GM19463 (cell line): ENCODE data around the gene DUSP14.
"Not testable (repeated sequence)": the region's sequence is repeated elsewhere in the genome, so short reads cannot be mapped to it uniquely, and the experiment has no call there.

Source experiments
- ATAC-seq: cut with Tn5 transposase; IDR thresholded peaks from one replicate; pipeline ENCODE4 v1.9.1; 2021; ENCODE audit warnings: mild to moderate bottlenecking, moderate library complexity; ENCODE audit not compliant: unreplicated experiment

Gene DUSP14

GRCh38 chr17:37483311-37484039 lies 6.2 kb upstream of the DUSP14 start:
- no peak for ATAC-seq

- ATAC-seq = no peak
Measured at GRCh38 chr17:37485938-37486570, 3.6 kb upstream of the DUSP14 start.

DNA sequence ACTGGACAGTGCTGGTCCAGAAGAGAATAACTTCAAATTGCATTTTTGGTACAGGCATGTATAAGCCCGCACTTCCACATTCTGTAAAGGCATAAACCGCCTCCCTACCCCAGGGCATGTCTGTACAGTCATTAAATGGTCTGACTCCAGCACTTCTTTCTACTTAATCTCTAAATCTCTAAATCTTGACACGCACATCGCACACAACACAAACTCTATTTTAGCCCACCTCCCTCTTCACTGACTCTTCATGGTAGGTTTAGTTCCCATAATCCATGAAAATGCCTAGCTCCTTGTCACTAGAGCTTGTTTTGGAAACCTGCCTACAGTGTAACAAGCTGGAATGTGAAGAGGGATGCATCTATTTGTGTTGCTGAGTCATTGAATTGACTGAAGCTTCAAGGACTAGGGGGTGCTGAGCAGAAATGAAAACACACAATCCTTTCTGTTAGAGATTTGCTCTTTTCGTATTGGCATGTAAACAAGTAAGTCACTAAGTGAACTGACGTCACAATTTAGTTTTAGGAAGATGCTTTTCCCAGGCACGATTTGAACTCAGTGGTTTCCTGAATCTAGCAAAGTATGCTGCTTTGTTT lies 1.6 kb upstream of the DUSP14 start:
- no peak for ATAC-seq

DNA sequence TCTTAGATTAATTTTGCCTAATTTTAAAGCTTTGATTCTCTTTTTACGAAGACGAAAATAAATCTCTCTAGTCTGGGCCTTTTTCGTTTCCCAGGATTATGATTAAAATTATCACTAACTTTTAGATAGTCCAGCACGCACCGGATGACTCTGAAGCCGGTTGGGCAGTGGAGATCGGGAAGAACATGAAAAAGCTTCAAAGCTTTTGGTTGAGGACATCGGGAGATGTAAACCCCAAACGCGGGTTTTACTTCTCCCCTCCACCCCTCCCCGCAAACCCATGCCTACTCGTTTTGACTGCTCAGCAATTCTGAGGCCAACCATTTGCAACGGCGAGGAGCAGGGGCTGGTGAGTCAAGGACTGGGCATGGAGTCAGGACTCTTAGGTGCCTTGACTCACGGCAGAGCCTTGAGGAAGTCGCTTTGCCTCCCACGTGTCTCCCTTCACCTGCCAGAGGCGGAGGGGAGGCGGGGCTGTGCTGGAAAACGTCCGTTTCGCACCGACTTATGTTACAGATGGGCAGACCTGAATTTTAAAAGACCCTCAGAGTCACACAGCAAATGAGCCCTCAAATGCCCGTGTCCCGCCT lies 989 bp upstream of the DUSP14 start:
- ATAC-seq = no peak

DNA sequence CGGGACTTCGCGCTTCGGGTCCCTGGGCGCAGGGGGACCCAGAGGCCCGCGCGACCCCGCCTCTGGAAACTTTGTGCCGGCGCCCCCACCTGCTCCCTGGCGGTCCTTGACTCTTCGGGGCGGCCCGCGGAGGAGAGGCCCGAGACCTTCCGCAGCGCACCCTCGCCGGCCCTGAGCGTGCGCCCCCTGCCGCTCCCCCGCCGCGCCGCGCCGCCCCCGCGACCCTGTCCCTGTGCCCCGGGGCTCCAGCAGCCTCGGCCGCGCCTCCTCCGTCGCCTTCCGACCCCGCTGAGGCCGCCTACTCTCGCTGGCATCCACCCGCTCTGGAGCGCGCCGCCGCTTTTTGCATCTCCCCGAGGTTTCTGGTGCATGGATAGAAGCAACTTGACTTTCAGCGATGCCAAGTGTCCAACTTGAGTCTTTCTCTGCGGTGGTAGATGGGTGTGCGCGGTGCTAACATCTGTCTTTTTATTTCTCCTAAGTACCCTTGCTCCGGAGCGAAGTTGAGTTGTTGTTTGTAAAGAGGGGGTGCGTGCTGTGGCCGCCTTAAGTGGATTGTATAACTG lies 414 bp downstream of the DUSP14 start:
- peak; percentile 56 for ATAC-seq

- ATAC-seq = no peak
Measured at GRCh38 chr17:37490638-37491614, 1.2 kb downstream of the DUSP14 start.

DNA sequence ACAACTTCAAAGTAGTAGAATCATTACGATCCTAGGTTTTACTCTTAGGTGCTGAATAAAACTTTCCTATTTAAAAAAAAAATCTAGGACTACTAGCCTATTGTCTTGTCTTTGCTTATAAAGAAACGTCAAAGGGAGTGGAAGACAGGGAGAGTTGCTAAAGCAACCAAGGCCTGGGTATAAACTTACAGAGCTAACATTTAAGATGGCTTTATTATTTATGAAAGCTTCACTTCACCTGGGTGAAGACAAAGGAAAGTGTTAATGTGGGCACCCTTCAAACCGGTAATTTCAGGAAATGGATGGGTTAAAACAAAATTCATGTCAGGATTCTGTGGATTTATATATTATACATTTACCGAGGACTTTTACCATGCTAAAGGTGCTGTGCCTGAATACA lies 2.5 kb downstream of the DUSP14 start:
- no peak for ATAC-seq

DNA sequence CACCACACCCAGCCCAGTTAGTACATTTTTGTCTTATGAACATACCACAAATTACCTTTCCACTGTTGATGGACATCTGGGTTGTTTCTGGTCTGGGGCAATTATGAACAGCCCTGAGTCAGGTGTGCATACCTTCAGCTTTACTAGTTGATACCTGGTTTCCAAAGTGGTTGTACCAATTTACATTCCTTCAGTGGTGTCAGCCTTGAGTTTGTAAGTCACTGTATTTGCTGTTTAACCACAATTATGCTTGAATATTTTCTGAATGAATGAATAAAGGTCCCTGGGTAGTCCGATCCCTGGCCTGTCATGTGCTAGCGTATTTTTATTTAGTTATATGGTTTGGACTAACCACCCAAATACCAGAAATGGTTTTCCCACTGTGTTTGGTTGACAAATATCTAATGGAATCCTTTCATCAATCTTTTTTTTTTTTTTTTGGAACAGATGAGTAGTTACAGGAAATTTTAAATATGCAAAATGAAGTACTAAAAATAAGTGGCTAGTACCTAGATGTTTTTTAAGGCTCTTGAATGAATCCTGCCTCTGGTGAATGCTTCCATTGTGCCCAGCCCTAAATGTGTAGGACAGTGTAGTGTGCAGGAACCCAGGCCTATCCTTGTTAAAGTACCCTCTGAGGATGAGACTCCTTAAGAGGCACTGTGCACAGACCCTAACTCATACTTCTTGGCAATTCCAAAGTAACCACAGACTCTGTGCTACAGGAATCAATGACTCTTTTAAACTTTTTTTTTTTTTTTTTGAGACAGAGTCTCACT lies 3.7 kb downstream of the DUSP14 start:
- no peak for ATAC-seq

- ATAC-seq = no peak
Measured at GRCh38 chr17:37494401-37494831, 4.7 kb downstream of the DUSP14 start.

DNA sequence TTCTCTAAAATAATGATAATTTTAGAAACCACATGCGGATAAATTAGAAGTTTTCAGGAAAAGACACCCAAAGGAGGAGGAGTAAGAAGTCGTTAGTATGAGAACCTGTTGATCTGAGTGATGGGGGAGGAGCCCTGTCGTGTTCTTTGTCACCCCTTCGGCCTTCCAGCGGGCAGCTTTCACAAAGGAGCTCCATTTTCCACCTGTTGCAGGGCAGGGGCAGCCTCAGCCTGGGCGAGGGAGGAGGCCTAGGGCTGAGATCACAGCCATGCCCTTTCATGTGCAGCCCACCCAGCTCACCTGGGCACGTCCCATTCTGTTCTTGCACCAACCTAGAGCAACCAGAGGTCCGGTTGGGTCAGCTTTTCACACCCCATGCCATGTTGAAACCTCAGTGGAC lies 5.3 kb downstream of the DUSP14 start:
- ATAC-seq = no peak

DNA sequence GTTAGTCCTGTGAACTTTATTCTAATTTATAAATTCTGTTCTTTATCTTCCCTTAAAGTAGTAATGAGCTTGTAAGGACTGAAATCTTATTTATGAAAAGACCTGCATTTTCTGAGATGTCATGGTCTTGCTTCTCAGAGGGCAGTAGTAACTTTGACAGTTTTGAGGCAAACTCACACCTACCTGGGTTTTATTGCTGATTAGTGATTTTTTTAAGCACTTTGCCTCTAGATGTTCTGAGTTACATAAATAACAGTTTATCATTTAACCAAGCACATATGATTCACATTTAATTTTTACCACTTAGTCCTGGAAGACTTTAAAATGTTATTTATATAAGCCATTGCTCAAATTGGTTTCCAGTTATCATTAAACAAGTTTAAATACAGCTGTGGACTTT lies 10.7 kb downstream of the DUSP14 start:
- ATAC-seq = no peak

DNA sequence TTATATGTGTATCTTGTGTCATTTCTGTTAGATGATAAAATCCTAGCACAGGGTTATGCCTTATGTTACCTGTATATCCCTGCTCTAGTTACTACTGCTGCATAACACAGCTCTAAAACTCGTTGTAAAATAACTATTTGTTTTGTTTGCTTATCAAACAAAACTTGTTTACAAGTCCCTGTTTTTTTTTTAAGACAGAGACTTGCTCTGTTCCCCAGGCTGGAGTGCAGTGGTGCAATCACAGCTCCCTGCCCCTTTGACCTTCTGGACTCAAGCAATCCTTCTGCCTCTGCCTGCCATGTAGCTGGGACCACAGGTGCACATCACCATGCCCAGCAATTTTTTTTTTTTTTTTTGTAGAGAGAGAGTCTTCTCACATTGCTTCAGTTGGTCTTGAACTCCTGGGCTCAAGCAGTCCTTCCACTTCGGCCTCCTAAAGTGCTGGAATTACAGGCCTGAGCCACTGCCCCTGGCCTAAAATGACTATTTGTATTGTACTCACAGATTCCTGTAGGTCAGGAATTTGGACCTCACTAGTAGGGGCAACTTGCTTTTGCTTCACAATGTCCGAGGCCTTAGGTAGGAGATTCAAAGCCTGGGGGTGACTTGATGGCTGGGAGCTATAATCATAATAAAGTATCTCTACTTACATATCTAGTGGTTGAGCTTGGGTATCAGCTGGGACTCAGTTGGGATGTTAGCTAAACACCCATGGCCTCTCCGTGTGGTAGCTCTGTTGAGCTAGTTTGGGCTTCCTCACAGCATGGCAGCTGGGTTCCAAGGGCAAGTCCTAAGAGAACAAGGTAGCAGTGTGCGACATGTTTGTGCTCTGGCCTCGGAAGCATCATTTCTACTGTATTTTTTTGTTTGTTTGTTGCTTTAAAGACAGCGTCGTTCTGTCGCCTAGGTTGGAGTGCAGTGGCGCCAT lies 12.6 kb downstream of the DUSP14 start:
- ATAC-seq = no peak

DNA sequence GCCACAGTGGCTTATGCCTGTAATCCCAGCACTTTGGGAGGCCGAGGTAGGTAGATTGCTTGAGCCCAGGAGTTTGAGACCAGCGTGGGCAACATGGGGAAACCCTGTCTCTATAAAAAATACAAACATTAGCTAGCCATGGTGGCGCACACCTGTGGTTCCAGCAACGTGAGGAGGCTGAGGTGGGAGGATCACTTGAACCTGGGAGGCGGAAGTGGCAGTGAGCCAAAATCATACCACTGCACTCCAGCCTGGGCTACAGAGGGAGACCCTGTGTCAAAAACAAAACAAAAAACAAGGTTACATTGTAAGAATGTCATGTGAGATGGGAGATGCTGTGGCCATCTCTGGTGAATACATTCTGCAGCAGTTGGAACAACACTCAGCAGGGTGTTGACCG lies 13.5 kb downstream of the DUSP14 start:
- no peak for ATAC-seq

GRCh38 chr17:37505333-37505732 lies 15.6 kb downstream of the DUSP14 start:
- ATAC-seq = no peak

DNA sequence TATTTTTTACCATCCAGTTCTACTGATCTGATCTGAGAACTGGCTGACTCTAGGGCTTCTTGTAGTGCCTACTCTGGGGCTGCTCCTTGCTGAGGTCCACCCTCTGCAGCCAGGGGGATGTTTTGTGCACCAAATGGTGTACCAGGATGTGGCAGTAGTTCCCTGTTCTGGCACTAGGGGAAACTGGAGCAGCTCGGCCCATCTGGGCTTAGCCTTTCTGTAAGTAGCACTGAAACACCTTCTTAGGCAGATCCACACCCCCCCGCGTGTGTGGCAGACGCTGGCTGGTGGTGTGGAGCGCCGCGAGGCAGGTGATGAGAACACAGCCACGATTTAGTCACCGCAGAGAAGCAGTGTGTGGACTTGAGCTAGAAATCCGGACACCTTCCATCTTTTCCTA lies 17.0 kb downstream of the DUSP14 start:
- ATAC-seq = no peak

- no peak for ATAC-seq
Measured at GRCh38 chr17:37507111-37507510, 17.4 kb downstream of the DUSP14 start.

- no peak for ATAC-seq
Measured at GRCh38 chr17:37510056-37510455, 20.4 kb downstream of the DUSP14 start.

DNA sequence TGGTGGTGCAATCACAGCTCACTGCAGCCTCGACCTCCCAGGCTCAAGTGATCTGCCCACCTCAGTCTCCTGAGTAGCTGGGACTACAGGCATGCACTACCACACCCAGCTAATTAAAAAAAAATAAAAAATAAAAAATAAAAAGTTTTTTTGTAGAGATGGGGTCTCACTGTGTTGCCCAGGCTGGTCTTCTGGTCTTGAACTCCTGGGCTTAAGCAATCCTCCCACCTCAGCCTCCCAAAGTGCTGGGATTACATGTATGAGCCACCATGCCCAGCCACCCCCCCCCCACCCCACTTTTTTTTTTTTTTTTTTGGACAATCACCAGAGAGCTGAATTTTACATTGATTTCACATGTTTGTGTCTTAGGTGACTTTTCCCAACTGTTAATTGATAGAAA lies 22.0 kb downstream of the DUSP14 start:
- not testable (repeated sequence) for ATAC-seq
